Nephron progenitor cell (in vitro differentiated cells): ENCODE results near the gene P2RX5.

Experiments used
- DNase-seq: peaks from one replicate; pipeline ENCODE4 v3.0.0; 2021
- H3K27ac Mint-ChIP-seq: 2 replicates; pipeline ENCODE4 v1.8.0; 2021; ENCODE audit warnings: mild to moderate bottlenecking, moderate library complexity, mixed read lengths
- H3K27me3 Mint-ChIP-seq: 2 replicates; pipeline ENCODE4 v1.8.0; 2021; ENCODE audit warnings: mild to moderate bottlenecking, low read depth, mixed read lengths; ENCODE audit not compliant: poor library complexity
- H3K36me3 Mint-ChIP-seq: 2 replicates; pipeline ENCODE4 v1.8.0; 2021; ENCODE audit warnings: low read depth, mixed read lengths
- H3K4me1 Mint-ChIP-seq: 2 replicates; pipeline ENCODE4 v1.8.0; 2021; ENCODE audit warnings: mixed read lengths
- H3K4me3 Mint-ChIP-seq: 2 replicates; pipeline ENCODE4 v1.8.0; 2021; ENCODE audit warnings: mild to moderate bottlenecking, moderate library complexity, mixed read lengths
- H3K9me3 Mint-ChIP-seq: 2 replicates; pipeline ENCODE4 v1.8.0; 2021; ENCODE audit warnings: mild to moderate bottlenecking, moderate library complexity, mixed read lengths
- TF ChIP-seq, protein P1 (sequence below): fragments of 200-600 bp; sonication (generic); IDR thresholded peaks from 2 replicates; pipeline ENCODE4 v1.5.0; 2021; ENCODE audit warnings: antibody characterized with exemption

The P2RX5 gene

DNA sequence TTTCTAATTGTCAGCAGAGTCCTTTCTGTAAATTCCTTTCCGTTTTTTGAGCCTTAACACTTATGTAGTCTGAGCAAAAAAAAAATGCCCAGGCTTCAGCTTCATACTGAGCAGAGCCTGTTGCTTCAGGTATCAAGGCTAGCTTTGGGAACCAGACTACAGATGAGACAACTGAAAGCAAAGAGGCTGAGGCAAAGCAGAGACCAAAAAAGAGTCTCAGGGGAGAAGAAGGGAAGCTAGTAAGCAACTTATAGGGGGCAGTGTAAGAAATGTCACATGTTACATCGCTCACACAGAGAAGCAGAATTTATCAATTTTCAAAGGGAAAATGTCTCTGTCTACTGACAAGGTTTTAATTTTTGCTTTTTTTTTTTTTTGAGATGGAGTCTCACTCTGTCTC is 31.1 kb upstream of the P2RX5 start:
- peaks cover 32% of the 10 kb centered on the region for H3K36me3 Mint-ChIP-seq
- no peak overlapping the region for H3K4me3 Mint-ChIP-seq
- no peak overlapping the region for H3K27ac Mint-ChIP-seq
- H3K4me1 Mint-ChIP-seq: peaks cover 48% of the 10 kb centered on the region
- H3K9me3 Mint-ChIP-seq: no peaks in the 10 kb centered on the region
- no peak for DNase-seq
- H3K27me3 Mint-ChIP-seq: peaks cover 3% of the 10 kb centered on the region
- TF ChIP-seq, protein P1, sequence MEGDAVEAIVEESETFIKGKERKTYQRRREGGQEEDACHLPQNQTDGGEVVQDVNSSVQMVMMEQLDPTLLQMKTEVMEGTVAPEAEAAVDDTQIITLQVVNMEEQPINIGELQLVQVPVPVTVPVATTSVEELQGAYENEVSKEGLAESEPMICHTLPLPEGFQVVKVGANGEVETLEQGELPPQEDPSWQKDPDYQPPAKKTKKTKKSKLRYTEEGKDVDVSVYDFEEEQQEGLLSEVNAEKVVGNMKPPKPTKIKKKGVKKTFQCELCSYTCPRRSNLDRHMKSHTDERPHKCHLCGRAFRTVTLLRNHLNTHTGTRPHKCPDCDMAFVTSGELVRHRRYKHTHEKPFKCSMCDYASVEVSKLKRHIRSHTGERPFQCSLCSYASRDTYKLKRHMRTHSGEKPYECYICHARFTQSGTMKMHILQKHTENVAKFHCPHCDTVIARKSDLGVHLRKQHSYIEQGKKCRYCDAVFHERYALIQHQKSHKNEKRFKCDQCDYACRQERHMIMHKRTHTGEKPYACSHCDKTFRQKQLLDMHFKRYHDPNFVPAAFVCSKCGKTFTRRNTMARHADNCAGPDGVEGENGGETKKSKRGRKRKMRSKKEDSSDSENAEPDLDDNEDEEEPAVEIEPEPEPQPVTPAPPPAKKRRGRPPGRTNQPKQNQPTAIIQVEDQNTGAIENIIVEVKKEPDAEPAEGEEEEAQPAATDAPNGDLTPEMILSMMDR: no peak

DNA sequence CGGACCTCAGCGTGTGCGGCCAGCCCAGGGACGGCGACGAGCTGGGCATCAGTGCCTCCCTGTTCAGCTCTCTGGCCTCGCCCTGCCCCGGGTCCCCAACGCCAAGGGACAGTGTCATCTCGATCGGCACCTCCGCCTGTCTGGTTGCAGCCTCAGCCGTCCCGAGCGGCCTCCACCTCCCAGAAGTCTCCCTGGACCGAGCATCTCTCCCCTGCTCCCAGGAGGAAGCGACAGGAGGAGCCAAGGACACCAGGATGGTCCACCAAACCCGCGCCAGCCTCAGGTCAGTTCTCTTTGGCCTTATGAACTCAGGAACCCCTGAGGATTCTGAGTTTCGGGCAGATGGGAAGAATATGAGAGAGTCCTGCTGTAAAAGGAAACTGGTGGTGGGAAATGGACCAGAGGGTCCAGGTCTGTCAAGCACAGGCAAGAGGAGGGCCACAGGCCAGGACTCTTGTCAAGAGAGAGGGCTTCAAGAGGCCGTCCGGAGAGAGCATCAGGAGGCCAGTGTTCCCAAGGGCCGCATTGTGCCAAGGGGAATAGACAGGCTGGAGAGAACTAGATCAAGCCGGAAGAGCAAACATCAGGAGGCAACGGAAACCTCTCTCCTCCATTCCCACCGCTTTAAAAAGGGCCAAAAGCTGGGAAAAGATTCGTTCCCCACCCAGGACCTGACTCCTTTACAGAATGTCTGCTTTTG is 28.6 kb upstream of the P2RX5 start:
- no peak for DNase-seq
- peak overlapping the region; percentile 89 for H3K27ac Mint-ChIP-seq
- H3K4me3 Mint-ChIP-seq: peak overlapping the region; percentile 85
- peaks cover 39% of the 10 kb centered on the region for H3K36me3 Mint-ChIP-seq
- H3K9me3 Mint-ChIP-seq: no peaks in the 10 kb centered on the region
- peaks cover 35% of the 10 kb centered on the region for H3K4me1 Mint-ChIP-seq
- H3K27me3 Mint-ChIP-seq: no peaks in the 10 kb centered on the region
- TF ChIP-seq, protein P1: no peak

DNA sequence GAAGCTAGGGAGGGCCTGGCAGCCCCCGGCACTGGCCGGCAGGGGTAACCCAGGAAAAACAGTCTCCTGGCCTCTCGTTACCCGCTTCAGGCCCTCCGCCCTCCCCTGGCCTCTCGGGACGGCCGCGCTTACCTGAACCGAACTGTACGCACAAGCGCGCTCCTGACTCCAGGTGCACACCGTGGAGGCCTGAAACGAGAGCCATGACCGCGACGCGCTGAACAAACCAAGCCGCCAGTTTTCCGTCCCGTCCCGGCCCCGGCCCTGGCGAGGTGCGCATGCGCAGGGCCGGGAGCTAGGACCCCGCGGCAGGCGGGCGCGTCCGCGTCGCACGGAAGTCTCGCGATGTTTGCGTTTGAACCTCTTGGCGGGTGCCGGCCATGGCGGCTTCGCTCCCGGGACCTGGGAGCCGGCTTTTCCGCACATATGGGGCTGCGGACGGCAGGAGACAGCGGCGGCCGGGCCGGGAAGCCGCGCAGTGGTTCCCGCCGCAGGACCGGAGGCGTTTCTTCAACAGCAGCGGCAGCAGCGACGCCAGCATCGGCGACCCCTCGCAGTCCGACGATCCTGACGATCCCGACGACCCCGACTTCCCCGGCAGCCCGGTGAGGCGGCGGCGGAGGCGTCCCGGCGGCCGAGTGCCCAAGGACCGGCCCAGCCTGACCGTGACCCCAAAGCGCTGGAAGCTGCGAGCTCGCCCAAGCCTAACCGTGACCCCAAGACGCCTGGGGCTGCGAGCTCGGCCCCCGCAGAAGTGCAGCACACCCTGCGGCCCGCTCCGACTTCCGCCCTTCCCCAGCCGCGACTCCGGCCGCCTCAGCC is 27.8 kb upstream of the P2RX5 start, which contains the start of gene HASPIN:
Gene HASPIN, plus strand, starts transcription at position 348 of the 822 bp plus-strand sequence. Its CDS starts 33 bp downstream, at position 381.
- peaks cover 31% of the 10 kb centered on the region for H3K4me1 Mint-ChIP-seq
- DNase-seq: peak; percentile 94
- H3K9me3 Mint-ChIP-seq: no peaks in the 10 kb centered on the region

DNA sequence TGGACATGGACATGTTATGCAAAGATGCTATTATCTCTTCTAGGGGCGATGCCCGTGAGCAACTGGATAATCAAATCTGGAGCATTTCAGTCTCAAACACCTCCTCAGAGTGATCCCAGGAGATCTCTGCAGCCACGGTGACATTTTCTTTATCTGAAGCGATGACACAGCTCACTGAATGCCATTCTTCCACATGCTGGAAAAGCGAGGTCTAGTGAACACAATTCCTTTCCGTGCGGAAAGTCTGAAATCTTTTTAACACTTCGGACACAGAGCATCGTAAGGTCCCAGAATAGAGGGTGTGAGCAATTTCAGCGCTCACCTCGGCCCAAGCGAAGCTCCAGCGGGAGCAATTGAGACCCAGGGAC is 27.2 kb upstream of the P2RX5 start:
- no peak for DNase-seq

More for the DNA sequence above, 27.8 kb upstream of the P2RX5 start, which contains the start of gene HASPIN:
- TF ChIP-seq, protein P1: peak; percentile 18
- Mint-ChIP-seq H3K27ac (peak within 1 kb of the TSS; percentile 89), H3K4me3 (peak within 1 kb of the TSS; percentile 85), H3K36me3 (peaks cover 34% of the 10 kb centered on the region), H3K27me3 (no peaks in the 10 kb centered on the region)

DNA sequence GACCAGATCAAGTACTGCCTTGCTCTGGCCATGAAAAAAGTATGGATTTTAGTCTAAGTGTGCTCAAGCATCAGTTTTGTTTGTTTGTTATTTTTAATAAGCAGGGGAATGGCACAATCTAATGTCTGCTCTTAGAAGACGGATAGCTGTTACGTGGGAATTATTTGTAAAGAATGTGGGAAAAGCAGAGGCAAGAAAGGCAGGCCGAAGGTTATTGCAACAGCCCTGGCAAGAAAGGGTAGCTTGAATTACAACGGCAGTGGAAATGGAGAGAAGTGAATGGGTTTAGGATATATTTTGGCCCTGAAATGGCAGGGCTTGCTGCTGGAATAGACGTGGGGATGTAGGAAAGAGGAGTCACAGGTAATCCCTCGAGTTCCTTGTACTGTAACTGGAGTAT is 26.8 kb upstream of the P2RX5 start:
- H3K36me3 Mint-ChIP-seq: peaks cover 37% of the 10 kb centered on the region
- no peaks in the 10 kb centered on the region for H3K9me3 Mint-ChIP-seq
- peaks cover 31% of the 10 kb centered on the region for H3K4me1 Mint-ChIP-seq
- peak overlapping the region; percentile 85 for H3K4me3 Mint-ChIP-seq
- H3K27ac Mint-ChIP-seq: no peak overlapping the region
- no peaks in the 10 kb centered on the region for H3K27me3 Mint-ChIP-seq
- TF ChIP-seq, protein P1: no peak
- no peak for DNase-seq

More for the DNA sequence above, 27.2 kb upstream of the P2RX5 start:
- peak overlapping the region; percentile 85 for H3K4me3 Mint-ChIP-seq
- no peak overlapping the region for H3K27ac Mint-ChIP-seq
- TF ChIP-seq, protein P1: no peak
- H3K27me3 Mint-ChIP-seq: no peaks in the 10 kb centered on the region
- no peaks in the 10 kb centered on the region for H3K9me3 Mint-ChIP-seq
- H3K4me1 Mint-ChIP-seq: peaks cover 31% of the 10 kb centered on the region
- peaks cover 39% of the 10 kb centered on the region for H3K36me3 Mint-ChIP-seq
